AG04450 (cell line): Measurements from ENCODE around the gene PLEKHJ1. TPM values are rescaled to one million over a fixed set of nuclear protein-coding genes. Genes with fewer than 3 reads are reported as not detected.

Experiments
- CTCF ChIA-PET: fragments of 300-600, 350-600 bp; formaldehyde crosslinking; extraction: SDS; loops from one replicate; lab custom pipeline; 2022; ENCODE audit warnings: antibody characterized with exemption, inconsistent platforms; lab: Charles Lee
- POLR2A ChIA-PET: fragments of 350-600 bp; formaldehyde crosslinking; extraction: SDS; loops from one replicate; lab custom pipeline; 2021; ENCODE audit warnings: antibody characterized with exemption, inconsistent platforms; lab: Yijun Ruan, JAX
- DNase-seq: peaks from one replicate; pipeline ENCODE4 v3.0.0-alpha.2; 2011; ENCODE audit warnings: low read depth, low spot score
- H3K27ac ChIP-seq: one replicate; pipeline ENCODE4 v1.5.1; 2012; ENCODE audit warnings: low read depth, low read length, control low read depth
- H3K27me3 ChIP-seq: one replicate; pipeline ENCODE4 v1.6.0; 2012; ENCODE audit warnings: low read length; ENCODE audit not compliant: control insufficient read depth, insufficient read depth
- H3K4me3 ChIP-seq: 2 replicates; pipeline ENCODE4 v1.5.1; 2011; ENCODE audit warnings: mild to moderate bottlenecking, low read depth, low read length, control low read depth
- H3K9me3 ChIP-seq: 2 replicates; pipeline ENCODE4 v1.5.1; 2012; ENCODE audit warnings: low read length; ENCODE audit not compliant: control insufficient read depth, insufficient read depth
- CTCF ChIP-seq: IDR thresholded peaks from 2 replicates; pipeline ENCODE4 v1.5.1; 2011; ENCODE audit warnings: low read depth, low read length, control low read depth, inconsistent platforms
- polyA plus RNA-seq: library from polyadenylated mRNA; depleted of rRNA; stranded (reverse); fragments of >200 nt; gene quantifications from 2 replicates; pipeline ENCODE4 v1.2.3, GENCODE V29; 2011

PLEKHJ1 gene
- polyA plus RNA-seq, 1 experiment: 38.7 TPM

GRCh38 chr19:2260341-2260805, 24.2 kb upstream of the PLEKHJ1 start:
- Histone ChIP-seq H3K9me3 (no peaks in the 10 kb centered on the region; the same call in 1 of the 2 replicates), H3K27ac (no peak overlapping the region), H3K4me3 (no peak overlapping the region), H3K27me3 (no peaks in the 10 kb centered on the region)
- no peak for DNase-seq
- ChIA-PET CTCF (interaction anchor here (0.7 to 1.7 kb wide), 4 partner anchors 11 to 104 kb away, joined by 3 to 7 read pairs (median 4); partner anchors contain the start of gene AMH), POLR2A (interaction anchor here (0.7 to 2.0 kb wide), 3 partner anchors 11 to 70 kb away, joined by 4 to 5 read pairs (median 5); no protein-coding TSS in a partner anchor)
- no peak for TF ChIP-seq CTCF

- no peak for TF ChIP-seq CTCF
- H3K4me3 ChIP-seq: no peak overlapping the region
- H3K9me3 ChIP-seq: no peaks in the 10 kb centered on the region; the same call in 1 of the 2 replicates
- CTCF ChIA-PET: interaction anchor here (0.6 to 2.1 kb wide), 9 partner anchors 10 to 104 kb away, joined by 3 to 11 read pairs (median 4); partner anchors contain the start of genes AMH and PLEKHJ1
- no peak for DNase-seq
- POLR2A ChIA-PET: interaction anchor here (0.5 to 2.0 kb wide), 4 partner anchors 12 to 217 kb away, joined by 3 to 5 read pairs (median 4); partner anchors contain the start of gene GADD45B
- peaks cover under 1% of the 10 kb centered on the region for H3K27me3 ChIP-seq
- H3K27ac ChIP-seq: no peak overlapping the region
Observed at GRCh38 chr19:2259336-2259735, 23.2 kb upstream of the PLEKHJ1 start.

- DNase-seq: no peak
- ChIA-PET POLR2A (no interaction called here), CTCF (no interaction called here)
- peaks cover 26% of the 10 kb centered on the region for H3K27me3 ChIP-seq
- no peak for TF ChIP-seq CTCF
- H3K27ac ChIP-seq: no peak within 1 kb of the TSS
- no peak within 1 kb of the TSS for H3K4me3 ChIP-seq
- no peaks in the 10 kb centered on the region; the same call in 1 of the 2 replicates for H3K9me3 ChIP-seq
Observed at GRCh38 chr19:2255982-2256685, 20.0 kb upstream of the PLEKHJ1 start, which contains the start of gene JSRP1. JSRP1 (minus strand) TSS chr19:2256417; CDS start chr19:2255314, 1,103 bp downstream.

GRCh38 chr19:2255112-2255845, 19.1 kb upstream of the PLEKHJ1 start:
- ChIA-PET POLR2A (interaction anchor here (1.0 kb wide), 1 partner anchor 14 kb away, joined by 3 read pairs; no protein-coding TSS in a partner anchor), CTCF (interaction anchor here (2.1 kb wide), 1 partner anchor 99 kb away, joined by 8 read pairs; no protein-coding TSS in a partner anchor)
- no peak for TF ChIP-seq CTCF
- no peak for DNase-seq
- H3K27ac ChIP-seq: no peak overlapping the region
- H3K4me3 ChIP-seq: no peak overlapping the region
- no peaks in the 10 kb centered on the region; the same call in 1 of the 2 replicates for H3K9me3 ChIP-seq
- H3K27me3 ChIP-seq: peaks cover 29% of the 10 kb centered on the region
